SK-MEL-5 (cell line): ENCODE results near the gene FOXG1. TPM values are rescaled to one million over a fixed set of nuclear protein-coding genes. Genes with fewer than 3 reads are reported as not detected.

ENCODE experiments used
- DNase-seq: peaks from one replicate; pipeline ENCODE4 v3.0.0-alpha.2; 2016; ENCODE audit warnings: low read depth, low spot score
- in situ Hi-C: cut with HindIII; loops from 2 replicates; pipeline ENCODE4 v1.10.0; 2016; ENCODE audit warnings: low sequenced_read_pairs, high pct_unique_total_duplicates, low pct_unique_long_range_greater_than_20kb
- total RNA-seq: library from RNA; depleted of rRNA; stranded (reverse); fragments of >200 nt; shearing (Covaris generic); gene quantifications from 2 replicates; pipeline ENCODE4 v1.2.3, GENCODE V29; 2014

The FOXG1 gene
- total RNA-seq, 1 experiment from 2014 or later: not detected

- in situ Hi-C loops: no loop called here
Observed at GRCh38 chr14:28785096-28785952, 18.7 kb downstream of the FOXG1 start.

GRCh38 chr14:28807518-28807917 lies 40.9 kb downstream of the FOXG1 start:
- in situ Hi-C loops: no loop called here
- DNase-seq: no peak

More at GRCh38 chr14:28785096-28785952, 18.7 kb downstream of the FOXG1 start:
- peak; percentile 46 for DNase-seq

GRCh38 chr14:28813810-28814209 lies 47.2 kb downstream of the FOXG1 start:
- in situ Hi-C loops: no loop called here
- DNase-seq: no peak
